Fibroblast of mammary gland (primary cell): ENCODE measurements around the gene GBP7.

Source experiments
- DNase-seq: peaks from one replicate; pipeline ENCODE4 v3.0.0-alpha.2; 2010; ENCODE audit warnings: low read depth
- H3K4me3 ChIP-seq: 2 replicates; pipeline ENCODE4 v1.5.1; 2011; ENCODE audit warnings: low read depth, mild to moderate bottlenecking, low read length, moderate library complexity; ENCODE audit not compliant: control insufficient read depth
- CTCF ChIP-seq: conservative IDR thresholded peaks from 2 replicates; pipeline ENCODE4 v1.5.1; 2011; ENCODE audit warnings: low read depth, low read length, inconsistent platforms; ENCODE audit not compliant: control insufficient read depth, insufficient read depth

The GBP7 gene

GRCh38 chr1:89085781-89086180 lies 90.0 kb downstream of the GBP7 start:
- DNase-seq, result no peak
- TF ChIP-seq CTCF, result no peak
- H3K4me3 ChIP-seq, result no peak overlapping the region
